ENCODE results near the gene NLRP6. TPM values are rescaled to one million over a fixed set of nuclear protein-coding genes. Genes with fewer than 3 reads are reported as not detected.
"Not testable (repeated sequence)": the region's sequence is repeated elsewhere in the genome, so short reads cannot be mapped to it uniquely, and the experiment has no call there.

NLRP6 gene
- total and polyA plus RNA-seq, 2 donors: 0.90 to 2.2 TPM

DNA sequence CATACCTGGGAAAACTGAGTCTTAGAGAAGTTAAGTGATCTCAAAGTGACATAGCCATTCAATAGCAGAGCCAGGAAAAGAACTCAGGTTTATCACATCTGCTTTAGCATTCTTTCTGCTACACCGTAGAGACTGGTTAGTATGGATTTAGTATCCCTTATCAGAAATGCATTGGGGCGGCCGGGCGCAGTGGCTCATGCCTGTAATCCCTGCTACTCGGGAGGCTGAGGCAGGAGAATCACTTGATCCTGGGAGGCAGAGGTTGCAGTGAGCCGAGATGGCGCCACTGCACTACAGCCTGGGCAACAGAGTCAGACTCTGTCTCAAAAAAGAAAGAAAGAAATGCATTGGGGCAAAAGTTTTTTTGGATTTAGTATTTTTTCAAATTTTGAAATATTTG lies 39.9 kb upstream of the NLRP6 start:
- not testable (repeated sequence) for H3K4me3 ChIP-seq (ENCODE audit: low read length in 2 of 2); DNase-seq (ENCODE audit: low read depth in 6 of 9, low spot score in 9 of 9)
- H3K4me1 ChIP-seq (ENCODE audit: control insufficient read depth in 2 of 2, insufficient read depth in 2 of 2, low read length in 2 of 2): peaks cover 10 to 15% of the 10 kb centered on the region in 2 donors

DNA sequence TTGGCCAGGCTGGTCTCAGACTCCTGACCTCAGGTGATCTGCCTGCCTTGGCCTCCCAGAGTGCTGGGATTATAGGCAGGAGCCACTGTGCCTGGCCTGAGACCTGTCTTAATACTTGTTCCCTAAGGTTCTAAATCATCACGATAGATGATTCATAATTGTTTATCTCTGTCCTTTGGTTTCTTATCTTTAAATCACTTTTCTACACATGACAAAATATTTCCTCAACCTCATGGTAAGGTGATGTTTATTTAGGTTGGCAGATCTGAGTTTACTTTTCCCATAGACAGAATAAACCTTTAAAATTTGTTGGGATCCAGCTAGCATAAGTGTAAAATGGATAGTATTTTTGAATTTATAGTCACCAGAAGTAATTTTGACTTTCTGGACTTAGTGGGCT lies 37.9 kb upstream of the NLRP6 start:
- Histone ChIP-seq H3K27ac (ENCODE audit: low read depth in 1 of 2, low read length in 1 of 2) (no peak overlapping the region), H3K4me1 (ENCODE audit: control insufficient read depth in 2 of 2, insufficient read depth in 2 of 2, low read length in 2 of 2) (peaks cover 8 to 11% of the 10 kb centered on the region in 2 donors), H3K27me3 (ENCODE audit: control insufficient read depth in 2 of 2, insufficient read depth in 1 of 2, low read length in 1 of 2) (no peaks in the 10 kb centered on the region), H3K4me3 (ENCODE audit: low read length in 2 of 2) (no peak overlapping the region), H3K9me3 (ENCODE audit: control insufficient read depth in 2 of 2, insufficient read depth in 1 of 2, low read length in 1 of 2) (no peaks in the 10 kb centered on the region), H3K36me3 (ENCODE audit: control insufficient read depth in 2 of 2, insufficient read depth in 2 of 2, low read length in 1 of 2) (peaks cover 27 to 46% of the 10 kb centered on the region in 2 donors)
- 100% methylated on average over 1 of the region's 1 CpG for WGBS
- DNase-seq (ENCODE audit: low read depth in 6 of 9, low spot score in 9 of 9): no peak

More for the DNA sequence above, 39.9 kb upstream of the NLRP6 start:
- H3K36me3 ChIP-seq (ENCODE audit: control insufficient read depth in 2 of 2, insufficient read depth in 2 of 2, low read length in 1 of 2): peaks cover 12 to 29% of the 10 kb centered on the region in 2 donors
- H3K27me3 ChIP-seq (ENCODE audit: control insufficient read depth in 2 of 2, insufficient read depth in 1 of 2, low read length in 1 of 2); H3K9me3 ChIP-seq (ENCODE audit: control insufficient read depth in 2 of 2, insufficient read depth in 1 of 2, low read length in 1 of 2); H3K27ac ChIP-seq (ENCODE audit: low read depth in 1 of 2, low read length in 1 of 2): not testable (repeated sequence)
- WGBS: 98% methylated on average over 7 of the region's 7 CpGs

DNA sequence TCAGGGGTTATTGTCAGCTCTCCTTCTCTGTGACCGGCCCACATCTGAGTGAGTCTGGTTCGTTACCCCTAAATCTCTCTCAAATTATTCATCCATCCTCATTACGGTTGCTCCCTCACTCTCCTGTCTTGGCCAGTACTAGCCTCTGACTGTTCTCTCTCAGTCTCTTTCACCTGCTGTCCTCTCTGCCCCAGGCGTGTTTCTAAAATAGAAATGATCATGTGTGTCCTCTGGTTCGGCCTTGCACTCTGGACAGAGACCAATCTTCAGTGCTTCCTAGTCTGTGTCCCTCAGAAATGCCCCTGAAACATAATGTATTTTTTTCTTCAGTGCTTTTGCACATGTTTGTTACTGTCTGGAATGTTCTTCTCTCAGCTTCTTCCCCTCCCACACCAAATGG lies 36.6 kb upstream of the NLRP6 start:
- Histone ChIP-seq H3K9me3 (ENCODE audit: control insufficient read depth in 2 of 2, insufficient read depth in 1 of 2, low read length in 1 of 2) (no peaks in the 10 kb centered on the region), H3K4me3 (ENCODE audit: low read length in 2 of 2) (no peak overlapping the region), H3K27me3 (ENCODE audit: control insufficient read depth in 2 of 2, insufficient read depth in 1 of 2, low read length in 1 of 2) (no peaks in the 10 kb centered on the region), H3K27ac (ENCODE audit: low read depth in 1 of 2, low read length in 1 of 2) (peak overlapping the region in 1 of 2 donors; percentile 21), H3K36me3 (ENCODE audit: control insufficient read depth in 2 of 2, insufficient read depth in 2 of 2, low read length in 1 of 2) (peaks cover 37 to 59% of the 10 kb centered on the region in 2 donors), H3K4me1 (ENCODE audit: control insufficient read depth in 2 of 2, insufficient read depth in 2 of 2, low read length in 2 of 2) (peaks cover 6 to 7% of the 10 kb centered on the region in 2 donors)
- no peak for DNase-seq (ENCODE audit: low read depth in 6 of 9, low spot score in 9 of 9)
- WGBS: 98% methylated on average over 5 of the region's 5 CpGs

DNA sequence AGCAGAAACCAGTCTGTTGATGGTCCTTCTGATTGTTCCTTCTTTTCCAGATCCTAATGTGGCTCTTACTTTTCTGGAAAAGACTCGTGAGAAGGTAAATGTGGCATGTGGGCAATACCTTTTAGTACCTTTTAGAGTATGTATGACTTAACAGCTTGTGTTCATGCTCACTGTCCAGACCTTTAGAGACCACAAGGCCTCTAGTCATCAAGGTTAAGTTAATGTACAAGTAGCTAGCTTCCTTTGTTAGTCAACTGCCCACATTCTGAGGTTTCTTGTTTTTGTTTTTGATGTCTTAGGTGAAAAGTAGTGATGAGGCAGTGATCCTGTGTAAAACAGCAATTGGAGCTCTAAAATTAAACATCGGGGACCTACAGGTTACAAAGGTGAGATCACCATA lies 33.8 kb upstream of the NLRP6 start:
- Histone ChIP-seq H3K27ac (ENCODE audit: low read depth in 1 of 2, low read length in 1 of 2) (no peak overlapping the region), H3K9me3 (ENCODE audit: control insufficient read depth in 2 of 2, insufficient read depth in 1 of 2, low read length in 1 of 2) (no peaks in the 10 kb centered on the region), H3K4me3 (ENCODE audit: low read length in 2 of 2) (no peak overlapping the region), H3K27me3 (ENCODE audit: control insufficient read depth in 2 of 2, insufficient read depth in 1 of 2, low read length in 1 of 2) (no peaks in the 10 kb centered on the region), H3K36me3 (ENCODE audit: control insufficient read depth in 2 of 2, insufficient read depth in 2 of 2, low read length in 1 of 2) (peaks cover 56 to 79% of the 10 kb centered on the region in 2 donors), H3K4me1 (ENCODE audit: control insufficient read depth in 2 of 2, insufficient read depth in 2 of 2, low read length in 2 of 2) (no peaks in the 10 kb centered on the region)
- no peak for DNase-seq (ENCODE audit: low read depth in 6 of 9, low spot score in 9 of 9)
- 96% methylated on average over 2 of the region's 2 CpGs for WGBS

DNA sequence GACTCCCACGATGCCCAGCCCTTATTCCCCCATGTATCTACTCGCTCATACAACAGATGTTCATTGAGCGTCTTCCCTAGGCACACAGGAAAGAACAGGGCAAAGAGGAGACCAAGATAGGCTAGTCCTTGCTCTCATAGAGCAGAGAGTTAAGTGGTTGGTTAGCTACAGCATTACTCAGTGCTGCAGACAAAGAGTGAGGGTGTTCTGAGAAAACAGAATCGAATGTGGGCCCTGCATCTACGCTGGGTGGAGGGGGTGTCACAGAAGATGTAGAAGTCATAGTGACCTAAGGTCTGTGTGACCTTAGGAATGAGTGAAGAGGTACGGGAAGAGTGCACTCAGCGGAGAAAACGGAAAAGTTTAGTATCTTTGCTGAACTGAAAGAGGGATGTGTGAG lies 29.1 kb upstream of the NLRP6 start:
- Histone ChIP-seq H3K4me1 (ENCODE audit: control insufficient read depth in 2 of 2, insufficient read depth in 2 of 2, low read length in 2 of 2) (peaks cover 0 to 5% of the 10 kb centered on the region in 2 donors), H3K27me3 (ENCODE audit: control insufficient read depth in 2 of 2, insufficient read depth in 1 of 2, low read length in 1 of 2) (no peaks in the 10 kb centered on the region), H3K36me3 (ENCODE audit: control insufficient read depth in 2 of 2, insufficient read depth in 2 of 2, low read length in 1 of 2) (peaks cover 80 to 92% of the 10 kb centered on the region in 2 donors), H3K27ac (ENCODE audit: low read depth in 1 of 2, low read length in 1 of 2) (no peak overlapping the region), H3K9me3 (ENCODE audit: control insufficient read depth in 2 of 2, insufficient read depth in 1 of 2, low read length in 1 of 2) (no peaks in the 10 kb centered on the region), H3K4me3 (ENCODE audit: low read length in 2 of 2) (no peak overlapping the region)
- DNase-seq (ENCODE audit: low read depth in 6 of 9, low spot score in 9 of 9): no peak
- WGBS: 84% methylated on average over 8 of the region's 8 CpGs

DNA sequence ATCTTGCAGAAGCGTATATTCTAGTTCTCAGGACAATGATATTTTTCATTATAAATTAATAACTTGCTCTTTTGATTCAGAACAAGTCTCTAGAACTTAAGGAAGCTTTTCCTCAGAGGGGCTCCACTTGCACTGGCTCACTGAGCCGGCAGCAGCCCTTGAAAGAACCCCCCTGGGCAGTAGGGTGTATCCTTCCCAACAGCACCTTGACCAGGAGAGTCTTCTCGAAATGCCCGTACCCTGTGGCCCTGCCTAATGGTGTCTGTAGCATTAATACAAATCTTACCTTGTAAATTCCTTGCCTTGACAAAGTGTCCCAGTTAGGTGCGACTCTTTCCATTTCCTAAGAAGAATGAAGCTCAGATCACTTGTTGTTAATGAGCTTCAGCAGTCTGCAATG lies 27.9 kb upstream of the NLRP6 start:
- Histone ChIP-seq H3K4me1 (ENCODE audit: control insufficient read depth in 2 of 2, insufficient read depth in 2 of 2, low read length in 2 of 2) (peaks cover 0 to 5% of the 10 kb centered on the region in 2 donors), H3K36me3 (ENCODE audit: control insufficient read depth in 2 of 2, insufficient read depth in 2 of 2, low read length in 1 of 2) (peaks cover 71 to 81% of the 10 kb centered on the region in 2 donors), H3K27me3 (ENCODE audit: control insufficient read depth in 2 of 2, insufficient read depth in 1 of 2, low read length in 1 of 2) (no peaks in the 10 kb centered on the region), H3K4me3 (ENCODE audit: low read length in 2 of 2) (no peak overlapping the region), H3K9me3 (ENCODE audit: control insufficient read depth in 2 of 2, insufficient read depth in 1 of 2, low read length in 1 of 2) (no peaks in the 10 kb centered on the region), H3K27ac (ENCODE audit: low read depth in 1 of 2, low read length in 1 of 2) (no peak overlapping the region)
- 95% methylated on average over 5 of the region's 5 CpGs for WGBS
- DNase-seq (ENCODE audit: low read depth in 6 of 9, low spot score in 9 of 9): no peak

DNA sequence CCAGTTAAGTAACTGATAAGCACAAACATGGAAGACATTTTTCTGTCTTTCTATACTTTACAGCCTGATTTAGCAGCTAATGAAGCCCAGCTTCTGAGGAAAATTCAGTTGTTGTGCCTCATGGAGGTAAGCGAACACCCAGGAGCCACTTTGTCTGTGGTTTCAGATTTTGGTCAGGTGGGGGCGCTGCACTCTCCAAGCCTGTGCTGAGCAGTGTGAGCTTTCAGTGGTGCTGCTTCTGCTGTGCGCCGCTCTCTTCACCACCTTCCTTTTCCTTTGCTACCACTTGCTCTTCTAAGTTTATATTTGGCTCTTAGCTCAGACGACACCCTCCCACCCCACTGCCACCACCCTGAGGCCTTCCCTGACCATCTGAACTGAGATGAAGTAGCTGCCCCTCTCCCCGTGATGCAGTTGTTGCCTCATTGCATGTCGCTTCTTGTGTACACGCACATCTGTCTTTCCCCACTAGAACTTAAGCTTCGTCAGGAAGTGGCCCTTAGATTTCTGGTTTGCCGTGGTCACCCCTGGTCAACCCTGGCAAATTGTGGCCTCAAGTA lies 27.4 kb upstream of the NLRP6 start:
- WGBS: 83% methylated on average over 10 of the region's 10 CpGs
- no peaks in the 10 kb centered on the region for H3K9me3 ChIP-seq (ENCODE audit: control insufficient read depth in 2 of 2, insufficient read depth in 1 of 2, low read length in 1 of 2)
- peaks cover 0 to 5% of the 10 kb centered on the region in 2 donors for H3K4me1 ChIP-seq (ENCODE audit: control insufficient read depth in 2 of 2, insufficient read depth in 2 of 2, low read length in 2 of 2)
- peak overlapping the region; percentile 26 to 60 for H3K27ac ChIP-seq (ENCODE audit: low read depth in 1 of 2, low read length in 1 of 2)
- H3K4me3 ChIP-seq (ENCODE audit: low read length in 2 of 2): no peak overlapping the region
- peak in 7 of 9 donors; percentile 40 to 83 (median 57) for DNase-seq (ENCODE audit: low read depth in 6 of 9, low spot score in 9 of 9)
- H3K27me3 ChIP-seq (ENCODE audit: control insufficient read depth in 2 of 2, insufficient read depth in 1 of 2, low read length in 1 of 2): no peaks in the 10 kb centered on the region
- H3K36me3 ChIP-seq (ENCODE audit: control insufficient read depth in 2 of 2, insufficient read depth in 2 of 2, low read length in 1 of 2): peaks cover 69 to 75% of the 10 kb centered on the region in 2 donors

DNA sequence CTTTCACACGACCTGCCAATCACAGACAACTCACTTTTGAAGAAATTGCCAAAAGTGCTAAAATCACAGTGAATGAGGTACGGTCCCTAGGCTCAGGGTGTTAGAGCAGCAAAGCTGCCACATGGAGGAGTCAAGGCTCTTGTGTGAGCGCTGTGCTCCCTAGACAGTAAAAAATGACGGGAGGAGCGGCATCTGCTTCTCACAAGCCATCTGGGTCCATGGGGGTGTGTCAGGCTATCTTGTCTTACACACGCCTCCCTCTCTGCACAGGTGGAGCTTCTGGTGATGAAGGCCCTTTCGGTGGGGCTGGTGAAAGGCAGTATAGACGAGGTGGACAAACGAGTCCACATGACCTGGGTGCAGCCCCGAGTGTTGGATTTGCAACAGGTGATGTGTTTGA lies 26.7 kb upstream of the NLRP6 start:
- 87% methylated on average over 10 of the region's 10 CpGs for WGBS

DNA sequence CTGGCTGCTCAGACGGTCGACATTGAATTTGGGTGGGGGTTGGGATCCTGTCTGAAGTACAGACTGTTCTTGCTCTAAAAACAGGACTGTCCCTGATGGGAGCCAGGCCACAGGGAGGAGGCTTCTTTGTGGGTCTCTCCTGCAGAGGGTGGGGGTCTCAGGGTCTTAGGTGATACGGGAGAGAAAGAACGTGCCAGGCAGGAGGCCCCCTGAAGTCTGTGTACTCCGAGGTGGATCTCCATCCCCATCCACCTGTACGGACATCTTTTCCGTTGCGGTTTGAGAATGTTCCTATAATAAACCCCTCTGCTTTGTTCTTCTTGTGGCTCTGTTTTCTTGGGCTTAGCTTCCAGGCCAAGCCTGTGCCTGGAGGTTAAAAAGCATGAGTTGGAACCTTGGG lies 25.5 kb upstream of the NLRP6 start:
- Histone ChIP-seq H3K9me3 (ENCODE audit: control insufficient read depth in 2 of 2, insufficient read depth in 1 of 2, low read length in 1 of 2) (no peaks in the 10 kb centered on the region), H3K27me3 (ENCODE audit: control insufficient read depth in 2 of 2, insufficient read depth in 1 of 2, low read length in 1 of 2) (peaks cover 0 to 2% of the 10 kb centered on the region in 2 donors), H3K27ac (ENCODE audit: low read depth in 1 of 2, low read length in 1 of 2) (no peak overlapping the region), H3K36me3 (ENCODE audit: control insufficient read depth in 2 of 2, insufficient read depth in 2 of 2, low read length in 1 of 2) (peaks cover 53 to 58% of the 10 kb centered on the region in 2 donors), H3K4me1 (ENCODE audit: control insufficient read depth in 2 of 2, insufficient read depth in 2 of 2, low read length in 2 of 2) (peaks cover 0 to 9% of the 10 kb centered on the region in 2 donors), H3K4me3 (ENCODE audit: low read length in 2 of 2) (no peak overlapping the region)
- no peak for DNase-seq (ENCODE audit: low read depth in 6 of 9, low spot score in 9 of 9)
- 96% methylated on average over 8 of the region's 8 CpGs for WGBS

More for the DNA sequence above, 26.7 kb upstream of the NLRP6 start:
- Histone ChIP-seq H3K9me3 (ENCODE audit: control insufficient read depth in 2 of 2, insufficient read depth in 1 of 2, low read length in 1 of 2) (no peaks in the 10 kb centered on the region), H3K27me3 (ENCODE audit: control insufficient read depth in 2 of 2, insufficient read depth in 1 of 2, low read length in 1 of 2) (no peaks in the 10 kb centered on the region), H3K4me3 (ENCODE audit: low read length in 2 of 2) (no peak overlapping the region), H3K36me3 (ENCODE audit: control insufficient read depth in 2 of 2, insufficient read depth in 2 of 2, low read length in 1 of 2) (peaks cover 61 to 68% of the 10 kb centered on the region in 2 donors), H3K27ac (ENCODE audit: low read depth in 1 of 2, low read length in 1 of 2) (no peak overlapping the region), H3K4me1 (ENCODE audit: control insufficient read depth in 2 of 2, insufficient read depth in 2 of 2, low read length in 2 of 2) (peaks cover 0 to 5% of the 10 kb centered on the region in 2 donors)
- DNase-seq (ENCODE audit: low read depth in 6 of 9, low spot score in 9 of 9): peak in 1 of 9 donors; percentile 20

Data from thymus (tissue), 11 donors.